ENCODE measurements around the gene PXDN.

DNA sequence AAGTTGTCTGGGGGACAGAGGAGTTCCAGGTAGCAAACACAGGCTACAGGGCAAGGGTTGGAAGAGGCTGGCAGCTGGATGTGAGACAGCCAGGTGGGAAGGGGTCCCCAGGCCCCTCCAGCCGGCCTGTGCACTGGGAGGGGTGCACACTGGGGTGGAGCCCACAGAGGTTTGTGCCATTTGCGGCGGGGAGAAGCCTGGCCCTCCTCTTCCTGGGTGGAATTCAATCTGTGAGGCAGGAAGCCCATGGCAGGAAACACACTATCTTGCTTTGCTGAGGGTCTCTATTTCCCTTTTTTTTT lies 63.3 kb downstream of the PXDN start:
- TF ChIP-seq, protein P1, sequence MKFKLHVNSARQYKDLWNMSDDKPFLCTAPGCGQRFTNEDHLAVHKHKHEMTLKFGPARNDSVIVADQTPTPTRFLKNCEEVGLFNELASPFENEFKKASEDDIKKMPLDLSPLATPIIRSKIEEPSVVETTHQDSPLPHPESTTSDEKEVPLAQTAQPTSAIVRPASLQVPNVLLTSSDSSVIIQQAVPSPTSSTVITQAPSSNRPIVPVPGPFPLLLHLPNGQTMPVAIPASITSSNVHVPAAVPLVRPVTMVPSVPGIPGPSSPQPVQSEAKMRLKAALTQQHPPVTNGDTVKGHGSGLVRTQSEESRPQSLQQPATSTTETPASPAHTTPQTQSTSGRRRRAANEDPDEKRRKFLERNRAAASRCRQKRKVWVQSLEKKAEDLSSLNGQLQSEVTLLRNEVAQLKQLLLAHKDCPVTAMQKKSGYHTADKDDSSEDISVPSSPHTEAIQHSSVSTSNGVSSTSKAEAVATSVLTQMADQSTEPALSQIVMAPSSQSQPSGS (CRISPR knock-in tag; IDR thresholded peaks at IDR 0.05; ENCODE audit: borderline replicate concordance, low read depth), result no peak
- TF ChIP-seq, protein P2, sequence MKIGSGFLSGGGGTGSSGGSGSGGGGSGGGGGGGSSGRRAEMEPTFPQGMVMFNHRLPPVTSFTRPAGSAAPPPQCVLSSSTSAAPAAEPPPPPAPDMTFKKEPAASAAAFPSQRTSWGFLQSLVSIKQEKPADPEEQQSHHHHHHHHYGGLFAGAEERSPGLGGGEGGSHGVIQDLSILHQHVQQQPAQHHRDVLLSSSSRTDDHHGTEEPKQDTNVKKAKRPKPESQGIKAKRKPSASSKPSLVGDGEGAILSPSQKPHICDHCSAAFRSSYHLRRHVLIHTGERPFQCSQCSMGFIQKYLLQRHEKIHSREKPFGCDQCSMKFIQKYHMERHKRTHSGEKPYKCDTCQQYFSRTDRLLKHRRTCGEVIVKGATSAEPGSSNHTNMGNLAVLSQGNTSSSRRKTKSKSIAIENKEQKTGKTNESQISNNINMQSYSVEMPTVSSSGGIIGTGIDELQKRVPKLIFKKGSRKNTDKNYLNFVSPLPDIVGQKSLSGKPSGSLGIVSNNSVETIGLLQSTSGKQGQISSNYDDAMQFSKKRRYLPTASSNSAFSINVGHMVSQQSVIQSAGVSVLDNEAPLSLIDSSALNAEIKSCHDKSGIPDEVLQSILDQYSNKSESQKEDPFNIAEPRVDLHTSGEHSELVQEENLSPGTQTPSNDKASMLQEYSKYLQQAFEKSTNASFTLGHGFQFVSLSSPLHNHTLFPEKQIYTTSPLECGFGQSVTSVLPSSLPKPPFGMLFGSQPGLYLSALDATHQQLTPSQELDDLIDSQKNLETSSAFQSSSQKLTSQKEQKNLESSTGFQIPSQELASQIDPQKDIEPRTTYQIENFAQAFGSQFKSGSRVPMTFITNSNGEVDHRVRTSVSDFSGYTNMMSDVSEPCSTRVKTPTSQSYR (CRISPR knock-in tag; IDR thresholded peaks at IDR 0.05), result no peak
- TF ChIP-seq SMAD3 (CRISPR knock-in tag; IDR thresholded peaks at IDR 0.05; ENCODE audit: borderline replicate concordance), result no peak
- no peak for TF ChIP-seq CBFB (CRISPR knock-in tag; IDR thresholded peaks at IDR 0.05; ENCODE audit: low read depth)
- no peak for TF ChIP-seq MYBL2 (CRISPR knock-in tag; IDR thresholded peaks at IDR 0.05)
- no peak for TF ChIP-seq CREB1 (CRISPR knock-in tag; IDR thresholded peaks at IDR 0.05)
